ENCODE results near the gene TPO.

The TPO gene

GRCh38 chr2:1504311-1504750 lies 91.1 kb downstream of the TPO start:
- no peak overlapping the region for H3K4me3 ChIP-seq (ENCODE audit: low read depth, low read length)
- DNase-seq (ENCODE audit: low read depth), result no peak
- no peak for TF ChIP-seq CTCF (IDR thresholded peaks at IDR 0.05; ENCODE audit: insufficient read depth, low read depth, low read length, missing control alignments)

GRCh38 chr2:1505031-1505441 lies 91.8 kb downstream of the TPO start:
- no peak overlapping the region for H3K4me3 ChIP-seq (ENCODE audit: low read depth, low read length)
- TF ChIP-seq CTCF (IDR thresholded peaks at IDR 0.05; ENCODE audit: insufficient read depth, low read depth, low read length, missing control alignments), result no peak
- DNase-seq (ENCODE audit: low read depth), result no peak

- DNase-seq (ENCODE audit: low read depth), result no peak
- no peak overlapping the region for H3K4me3 ChIP-seq (ENCODE audit: low read depth, low read length)
These were observed 96.2 kb downstream of the TPO start for GRCh38 chr2:1509271-1510065.

GRCh38 chr2:1510176-1510575 lies 96.9 kb downstream of the TPO start:
- DNase-seq (ENCODE audit: low read depth), result no peak
- TF ChIP-seq CTCF (IDR thresholded peaks at IDR 0.05; ENCODE audit: insufficient read depth, low read depth, low read length, missing control alignments), result no peak
- no peak overlapping the region for H3K4me3 ChIP-seq (ENCODE audit: low read depth, low read length)

More at GRCh38 chr2:1509271-1510065, 96.2 kb downstream of the TPO start:
- TF ChIP-seq CTCF (IDR thresholded peaks at IDR 0.05; ENCODE audit: insufficient read depth, low read depth, low read length, missing control alignments), result no peak

GRCh38 chr2:1511455-1511854 lies 98.2 kb downstream of the TPO start:
- no peak for DNase-seq (ENCODE audit: low read depth)
- TF ChIP-seq CTCF (IDR thresholded peaks at IDR 0.05; ENCODE audit: insufficient read depth, low read depth, low read length, missing control alignments), result no peak
- H3K4me3 ChIP-seq (ENCODE audit: low read depth, low read length), result no peak overlapping the region

GRCh38 chr2:1512321-1513289 lies 99.3 kb downstream of the TPO start:
- no peak for DNase-seq (ENCODE audit: low read depth)
- no peak for TF ChIP-seq CTCF (IDR thresholded peaks at IDR 0.05; ENCODE audit: insufficient read depth, low read depth, low read length, missing control alignments)
- no peak overlapping the region for H3K4me3 ChIP-seq (ENCODE audit: low read depth, low read length)
